ENCODE data around the gene PACSIN2. TPM values are rescaled to one million over a fixed set of nuclear protein-coding genes. Genes with fewer than 3 reads are reported as not detected.

PACSIN2 gene
- total RNA-seq, 1 donor from 2014 or later, result 56.6 TPM

DNA sequence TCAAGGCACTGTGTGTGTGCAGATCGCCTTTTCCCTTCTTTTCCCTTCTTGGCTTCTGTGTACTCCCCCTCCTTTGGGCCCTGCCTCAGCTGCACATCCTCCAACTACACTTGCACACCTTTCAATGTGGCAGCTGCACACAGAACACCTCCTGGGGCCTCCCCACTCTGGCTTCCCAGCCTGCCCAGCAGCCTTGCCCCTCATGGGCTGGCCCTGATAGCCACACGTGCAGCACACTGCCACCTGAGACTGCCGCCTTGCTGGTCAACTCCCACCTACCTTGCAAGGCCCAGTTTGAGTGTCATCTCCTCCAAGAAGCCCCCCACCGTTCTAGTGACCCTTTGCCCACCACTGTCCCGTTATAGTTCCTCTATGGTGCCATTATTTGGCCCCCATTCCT lies 80.6 kb downstream of the PACSIN2 start:
- Mint-ChIP-seq H3K4me1 (peaks cover 40% of the 10 kb centered on the region), H3K27ac (peak overlapping the region; percentile 91), H3K27me3 (ENCODE audit: low read depth) (no peaks in the 10 kb centered on the region), H3K9me3 (no peaks in the 10 kb centered on the region), H3K4me3 (no peak overlapping the region), H3K36me3 (no peaks in the 10 kb centered on the region)
- no peak for TF ChIP-seq CTCF (IDR thresholded peaks at IDR 0.05; ENCODE audit: unreplicated experiment)
- no peak for DNase-seq (ENCODE audit: low spot score in 2 of 2, unreplicated experiment in 2 of 2)

- Mint-ChIP-seq H3K27me3 (ENCODE audit: low read depth) (no peaks in the 10 kb centered on the region), H3K4me1 (peaks cover 40% of the 10 kb centered on the region), H3K27ac (peak overlapping the region; percentile 91), H3K36me3 (no peaks in the 10 kb centered on the region), H3K4me3 (no peak overlapping the region), H3K9me3 (no peaks in the 10 kb centered on the region)
- no peak for DNase-seq (ENCODE audit: low spot score in 2 of 2, unreplicated experiment in 2 of 2)
- no peak for TF ChIP-seq CTCF (IDR thresholded peaks at IDR 0.05; ENCODE audit: unreplicated experiment)
Observed at GRCh38 chr22:42933485-42934091, 81.4 kb downstream of the PACSIN2 start.

DNA sequence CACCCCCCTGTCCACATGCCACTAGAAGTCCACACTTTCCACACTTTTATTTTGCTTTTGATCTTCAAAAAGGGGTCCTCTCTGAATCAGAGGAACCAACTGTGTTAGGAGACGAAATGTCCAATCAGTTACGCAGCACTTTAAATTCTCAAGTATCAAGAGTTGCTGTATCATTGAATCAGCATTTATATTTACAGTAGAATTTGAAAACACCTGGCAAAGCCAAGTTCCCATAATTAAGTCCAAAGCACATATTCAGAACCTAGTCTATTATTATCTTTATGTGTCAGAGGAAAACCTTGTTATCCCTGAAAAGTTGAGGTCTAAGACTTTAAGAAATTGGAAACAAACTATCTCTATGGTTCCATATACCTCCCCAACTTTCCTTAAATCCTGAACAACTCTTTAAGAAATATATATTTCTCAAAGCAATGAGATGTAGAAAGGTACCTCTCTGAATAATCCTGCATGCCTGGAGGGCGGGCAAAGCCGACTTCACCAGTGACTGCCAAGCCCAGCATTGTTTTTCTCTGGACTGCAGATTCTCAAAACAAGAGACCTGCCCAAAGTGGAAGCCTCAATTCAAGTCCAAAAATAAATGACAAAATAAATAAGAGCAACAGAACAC lies 82.0 kb downstream of the PACSIN2 start:
- no peak overlapping the region for H3K4me3 Mint-ChIP-seq
- H3K36me3 Mint-ChIP-seq, result no peaks in the 10 kb centered on the region
- H3K27ac Mint-ChIP-seq, result peak overlapping the region; percentile 91
- no peaks in the 10 kb centered on the region for H3K9me3 Mint-ChIP-seq
- no peak for TF ChIP-seq CTCF (IDR thresholded peaks at IDR 0.05; ENCODE audit: unreplicated experiment)
- no peaks in the 10 kb centered on the region for H3K27me3 Mint-ChIP-seq (ENCODE audit: low read depth)
- DNase-seq (ENCODE audit: low spot score in 2 of 2, unreplicated experiment in 2 of 2), result no peak
- H3K4me1 Mint-ChIP-seq, result peaks cover 36% of the 10 kb centered on the region

GRCh38 chr22:42932197-42932519 lies 82.8 kb downstream of the PACSIN2 start:
- Mint-ChIP-seq H3K27ac (no peak overlapping the region), H3K4me1 (peaks cover 32% of the 10 kb centered on the region), H3K27me3 (ENCODE audit: low read depth) (no peaks in the 10 kb centered on the region), H3K36me3 (no peaks in the 10 kb centered on the region), H3K4me3 (no peak overlapping the region), H3K9me3 (no peaks in the 10 kb centered on the region)
- TF ChIP-seq CTCF (IDR thresholded peaks at IDR 0.05; ENCODE audit: unreplicated experiment), result no peak
- no peak for DNase-seq (ENCODE audit: low spot score in 2 of 2, unreplicated experiment in 2 of 2)

- H3K4me1 Mint-ChIP-seq, result peaks cover 32% of the 10 kb centered on the region
- no peak for DNase-seq (ENCODE audit: low spot score in 2 of 2, unreplicated experiment in 2 of 2)
- H3K4me3 Mint-ChIP-seq, result no peak overlapping the region
- no peaks in the 10 kb centered on the region for H3K36me3 Mint-ChIP-seq
- no peak overlapping the region for H3K27ac Mint-ChIP-seq
- no peaks in the 10 kb centered on the region for H3K27me3 Mint-ChIP-seq (ENCODE audit: low read depth)
- no peaks in the 10 kb centered on the region for H3K9me3 Mint-ChIP-seq
- TF ChIP-seq CTCF (IDR thresholded peaks at IDR 0.05; ENCODE audit: unreplicated experiment), result no peak
Observed at GRCh38 chr22:42931421-42932196, 83.3 kb downstream of the PACSIN2 start.

All from mesothelial cell of epicardium (in vitro differentiated cells).